GM18858 (cell line): ENCODE results near the gene CYLD.

Experiments used
- ATAC-seq: cut with Tn5 transposase; IDR thresholded peaks from one replicate; pipeline ENCODE4 v1.9.1; 2021; ENCODE audit not compliant: unreplicated experiment

The CYLD gene

DNA sequence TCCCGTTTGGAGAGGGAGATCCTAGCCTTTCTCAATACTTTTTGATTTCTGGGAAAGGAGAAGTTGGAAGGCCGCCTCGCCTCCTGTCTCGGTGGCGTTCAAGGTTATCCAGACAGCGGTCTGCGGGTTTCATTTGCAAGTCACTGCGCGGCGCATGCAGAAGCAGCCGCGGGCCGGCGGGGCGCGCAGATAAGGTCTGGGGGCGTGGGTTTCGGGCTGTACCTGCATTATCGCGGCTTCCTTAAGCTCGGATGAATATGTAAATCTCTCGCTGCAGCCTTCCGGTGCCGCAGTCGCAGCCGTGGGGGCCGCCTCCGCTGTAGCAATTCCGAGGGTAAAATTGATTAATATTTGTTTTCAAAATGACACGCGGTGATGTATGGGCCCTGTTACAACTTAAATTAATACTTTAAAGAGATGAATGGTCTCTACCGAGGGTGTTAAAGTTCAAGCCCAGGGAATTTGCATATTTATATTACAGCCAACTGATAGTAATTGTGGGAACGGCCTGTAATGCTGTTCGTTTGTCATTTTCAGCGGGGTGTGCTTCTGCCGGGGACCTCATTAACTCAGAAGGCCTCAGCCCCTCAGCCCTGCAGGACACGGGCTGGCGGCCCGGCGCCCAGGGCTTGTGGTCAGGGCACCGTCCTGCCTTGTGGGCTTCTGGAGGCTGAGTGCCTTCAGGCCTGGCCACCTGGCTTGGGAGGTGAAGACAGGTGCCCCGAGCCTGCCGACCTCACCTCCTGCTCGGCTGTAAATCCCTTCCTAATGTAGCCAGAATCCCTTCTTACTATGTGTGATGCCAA lies 99.4 kb downstream of the CYLD start:
- ATAC-seq: no peak

DNA sequence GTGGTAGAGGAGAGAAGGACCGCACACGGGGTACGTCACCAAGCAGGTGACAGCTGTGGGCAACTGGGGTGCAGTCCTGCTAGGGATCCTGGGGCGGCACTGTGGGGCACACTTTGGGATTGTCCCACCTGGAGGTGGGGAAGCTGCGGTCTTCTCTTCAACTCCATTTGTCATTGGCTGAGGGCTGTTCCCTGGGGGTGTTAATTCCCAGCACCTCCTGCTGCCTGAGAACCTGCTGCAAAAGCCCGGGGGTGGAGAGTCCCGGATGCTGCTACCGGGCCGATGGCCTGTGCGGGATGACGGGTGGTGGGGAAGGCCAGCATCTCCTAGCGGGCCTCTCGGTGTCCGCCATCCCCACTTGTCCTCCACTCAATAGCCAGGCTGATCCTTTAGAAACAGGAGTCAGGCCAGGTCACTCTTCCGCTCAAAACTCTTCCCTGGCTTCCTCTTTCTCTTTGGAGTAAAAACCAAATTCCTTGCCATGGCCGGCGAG lies 100.2 kb downstream of the CYLD start:
- ATAC-seq: no peak

- ATAC-seq: no peak
These were observed 100.7 kb downstream of the CYLD start for GRCh38 chr16:50842589-50842988.

GRCh38 chr16:50844840-50845239 lies 103.0 kb downstream of the CYLD start:
- no peak for ATAC-seq

- no peak for ATAC-seq
These were observed 103.4 kb downstream of the CYLD start for GRCh38 chr16:50845296-50845695.

DNA sequence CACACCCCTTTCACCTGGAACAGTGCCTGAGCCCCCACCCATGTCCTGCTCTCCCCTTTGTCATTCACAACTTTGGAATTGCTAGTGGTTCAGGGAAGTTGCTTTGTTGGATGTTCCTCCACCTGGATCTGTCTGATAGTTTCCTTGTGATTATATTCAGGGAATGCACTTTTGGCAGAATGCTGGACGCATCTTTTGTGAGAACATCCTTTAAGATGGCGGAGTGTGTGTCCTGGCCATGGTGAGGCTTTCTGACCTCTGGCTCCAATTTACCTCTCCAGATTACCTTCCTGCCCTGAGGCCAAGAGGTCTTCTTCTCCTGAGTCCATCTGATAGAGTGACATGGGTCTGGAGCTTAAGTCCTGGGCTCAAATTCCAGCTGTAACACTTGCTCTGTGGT lies 104.6 kb downstream of the CYLD start:
- ATAC-seq: no peak

DNA sequence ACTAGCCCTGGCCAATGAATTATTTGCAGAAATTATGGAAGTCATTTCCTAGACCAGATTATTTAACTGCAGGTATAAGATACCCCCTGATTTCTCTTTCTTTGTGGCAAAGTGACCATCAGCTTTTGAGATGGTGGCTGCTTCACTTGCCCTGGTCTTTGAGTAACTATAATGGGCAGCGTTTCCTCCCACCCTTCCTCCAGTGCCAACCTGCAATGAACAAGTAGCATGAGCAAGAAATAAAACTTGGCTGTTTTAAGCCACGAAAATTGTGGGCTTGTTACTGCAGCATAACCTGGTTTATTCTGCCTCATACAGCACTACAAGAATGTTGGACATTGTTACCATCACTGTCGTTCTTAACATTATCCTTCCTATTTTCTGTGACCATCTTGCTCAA lies 105.3 kb downstream of the CYLD start:
- no peak for ATAC-seq

- no peak for ATAC-seq
These were observed 107.0 kb downstream of the CYLD start for GRCh38 chr16:50848755-50849514.
